Fibroblast of lung (primary cell): Measurements from ENCODE around the gene ECI1. TPM values are rescaled to one million over a fixed set of nuclear protein-coding genes. Genes with fewer than 3 reads are reported as not detected.
"Not testable (repeated sequence)": the region's sequence is repeated elsewhere in the genome, so short reads cannot be mapped to it uniquely, and the experiment has no call there.

Experiments
- DNase-seq, 2 donors: peaks; one replicate each; pipeline versions ENCODE4 v3.0.0 to v3.0.0-alpha.2; 2010; ENCODE audit warnings: low read depth in 2 of 2
- H2AFZ ChIP-seq: 2 replicates; pipeline ENCODE4 v1.5.1; 2012; ENCODE audit warnings: low read length, control low read depth, inconsistent platforms
- H3K27ac ChIP-seq: 2 replicates; pipeline ENCODE4 v1.5.1; 2011; ENCODE audit warnings: low read length, control low read depth; ENCODE audit not compliant: insufficient read depth
- H3K27me3 ChIP-seq: 2 replicates; pipeline ENCODE4 v1.5.1; 2011; ENCODE audit warnings: mild to moderate bottlenecking, low read length; ENCODE audit not compliant: control insufficient read depth, insufficient read depth
- H3K36me3 ChIP-seq: 2 replicates; pipeline ENCODE4 v1.5.1; 2011; ENCODE audit warnings: low read length; ENCODE audit not compliant: control insufficient read depth, insufficient read depth
- H3K4me1 ChIP-seq: 2 replicates; pipeline ENCODE4 v1.5.1; 2011; ENCODE audit warnings: low read length; ENCODE audit not compliant: control insufficient read depth, insufficient read depth; ENCODE audit errors: extremely low read depth
- H3K4me2 ChIP-seq: 2 replicates; pipeline ENCODE4 v1.5.1; 2011; ENCODE audit warnings: low read length, control low read depth; ENCODE audit not compliant: insufficient read depth; ENCODE audit errors: extremely low read depth
- H3K4me3 ChIP-seq, 4 experiments: fragments of 200-600 bp in 1 of 4; sonication (generic) in 1 of 4; replicated peaks in 1 of 4; 2 replicates each; pipeline ENCODE4 v1.5.1; 2011 to 2016; ENCODE audit warnings: low read length in 4 of 4, low read depth in 3 of 4, mild to moderate bottlenecking in 3 of 4, control low read depth in 2 of 4, inconsistent platforms in 1 of 4, mixed read lengths in 1 of 4; ENCODE audit not compliant: insufficient read depth in 1 of 4; ENCODE audit errors: control extremely low read depth in 1 of 4
- H3K79me2 ChIP-seq: 2 replicates; pipeline ENCODE4 v1.5.1; 2012; ENCODE audit warnings: mild to moderate bottlenecking, low read length, inconsistent platforms; ENCODE audit not compliant: control insufficient read depth, insufficient read depth
- H3K9ac ChIP-seq: 2 replicates; pipeline ENCODE4 v1.5.1; 2011; ENCODE audit warnings: mild to moderate bottlenecking, low read length, control low read depth; ENCODE audit not compliant: insufficient read depth
- H3K9me3 ChIP-seq: 2 replicates; pipeline ENCODE4 v1.5.1; 2012; ENCODE audit warnings: low read depth, low read length; ENCODE audit not compliant: control insufficient read depth, insufficient read depth
- H4K20me1 ChIP-seq: 2 replicates; pipeline ENCODE4 v1.5.1; 2011; ENCODE audit warnings: low read length; ENCODE audit not compliant: control insufficient read depth, insufficient read depth; ENCODE audit errors: extremely low read depth
- CTCF ChIP-seq, 2 donors: IDR thresholded peaks in 1 of 2; conservative IDR thresholded peaks in 1 of 2; 1 replicate in 1 of 2; 2 replicates in 1 of 2; pipeline ENCODE4 v1.5.1; 2011 to 2012; ENCODE audit warnings: low read length in 2 of 2, control low read depth in 1 of 2, inconsistent platforms in 1 of 2, low read depth in 1 of 2, mild to moderate bottlenecking in 1 of 2
- EZH2 ChIP-seq: IDR thresholded peaks from 2 replicates; pipeline ENCODE4 v1.5.1; 2012; ENCODE audit warnings: low read length, control low read depth, mild to moderate bottlenecking; ENCODE audit errors: missing control alignments
- polyA plus RNA-seq, 2 donors: library from polyadenylated mRNA; depleted of rRNA in 1 of 2; stranded (reverse) in 1 of 2; unstranded in 1 of 2; fragments of >200 nt; gene quantifications; 2 replicates each; pipeline ENCODE4 v1.2.1, GENCODE V29; 2011 to 2012; ENCODE audit warnings: missing spikeins in 1 of 2
- total RNA-seq: library from RNA; depleted of rRNA; stranded (reverse); fragments of >200 nt; gene quantifications from 2 replicates; pipeline ENCODE4 v1.2.1, GENCODE V29; 2014

Gene ECI1
- total and polyA plus RNA-seq, 2 donors (not counting 1 experiment from before 2014, with no cell fraction given) = 18.8 to 35.8 TPM

DNA sequence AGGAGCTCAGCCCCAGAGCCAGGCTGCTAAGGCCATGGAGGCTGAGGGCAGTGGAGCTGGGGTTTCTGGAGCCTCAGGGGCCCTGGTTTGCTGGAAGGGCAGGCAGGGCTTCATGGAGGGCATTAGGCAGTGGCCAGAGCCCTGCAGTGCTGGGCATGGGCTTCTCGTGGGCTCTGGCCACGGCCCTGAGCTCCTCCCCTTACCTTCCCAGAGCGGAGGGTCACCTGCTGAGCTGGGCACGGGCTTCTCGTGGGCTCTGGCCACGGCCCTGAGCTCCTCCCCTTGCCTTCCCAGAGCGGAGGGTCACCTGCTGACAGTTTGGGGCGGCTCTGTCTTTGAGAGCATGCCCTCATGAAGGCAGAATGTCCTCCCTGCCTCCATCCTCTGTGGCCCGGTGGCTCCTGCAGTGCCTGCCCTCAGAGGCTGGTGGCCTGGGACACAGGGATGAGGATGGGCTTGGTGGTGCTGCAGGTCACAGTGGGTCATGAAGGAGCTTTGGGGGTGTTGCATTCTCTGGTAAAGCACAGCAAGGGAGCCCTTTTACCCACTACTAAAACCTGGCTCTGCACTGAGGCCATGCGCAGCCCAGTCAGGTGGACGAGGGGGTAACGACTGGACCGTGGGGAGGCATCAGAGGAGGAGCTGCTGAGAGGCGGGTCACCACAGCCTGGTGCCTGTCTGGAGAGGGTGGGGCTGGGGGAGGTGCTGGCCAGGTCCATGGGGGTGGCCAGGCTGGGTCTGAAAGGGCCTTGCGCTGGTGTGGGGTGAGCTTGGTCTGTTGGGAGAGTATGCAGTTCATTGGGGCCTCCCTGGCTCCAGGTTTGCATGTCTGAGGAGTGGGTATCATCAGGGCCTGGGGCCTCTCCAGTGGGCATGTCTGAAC lies 19.4 kb upstream of the ECI1 start:
- H3K79me2 ChIP-seq = peaks cover 35% of the 10 kb centered on the region
- H3K4me3 ChIP-seq = no peak overlapping the region
- TF ChIP-seq EZH2 (no peak), CTCF (conservative IDR thresholded peaks at IDR 0.05 in 1 of 2, IDR thresholded peaks at IDR 0.05 in 1 of 2; ENCODE audit: low read depth in 1 of 2, low read length in 2 of 2) (no peak)
- H3K36me3 ChIP-seq = no peaks in the 10 kb centered on the region
- H3K9me3 ChIP-seq = no peaks in the 10 kb centered on the region
- no peak for DNase-seq
- no peak overlapping the region for H3K27ac ChIP-seq
- no peak overlapping the region for H3K9ac ChIP-seq
- H3K4me2 ChIP-seq = no peak overlapping the region
- no peaks in the 10 kb centered on the region for H4K20me1 ChIP-seq
- H3K4me1 ChIP-seq = peaks cover 7% of the 10 kb centered on the region
- H3K27me3 ChIP-seq = no peaks in the 10 kb centered on the region
- H2AFZ ChIP-seq = no peak overlapping the region

- no peak for DNase-seq
- no peak overlapping the region for H3K9ac ChIP-seq
- H3K9me3 ChIP-seq = no peaks in the 10 kb centered on the region
- peaks cover 2% of the 10 kb centered on the region for H4K20me1 ChIP-seq
- H3K27me3 ChIP-seq = no peaks in the 10 kb centered on the region
- H3K27ac ChIP-seq = no peak overlapping the region
- peaks cover 43% of the 10 kb centered on the region for H3K79me2 ChIP-seq
- TF ChIP-seq EZH2 = no peak
- H3K36me3 ChIP-seq = no peaks in the 10 kb centered on the region
- peak overlapping the region in 1 of 4 experiments; percentile 87 for H3K4me3 ChIP-seq
- no peak overlapping the region for H2AFZ ChIP-seq
- H3K4me2 ChIP-seq = peak overlapping the region; percentile 79
- peaks cover 7% of the 10 kb centered on the region for H3K4me1 ChIP-seq
Observed at GRCh38 chr16:2270070-2270462, 18.7 kb upstream of the ECI1 start.

DNA sequence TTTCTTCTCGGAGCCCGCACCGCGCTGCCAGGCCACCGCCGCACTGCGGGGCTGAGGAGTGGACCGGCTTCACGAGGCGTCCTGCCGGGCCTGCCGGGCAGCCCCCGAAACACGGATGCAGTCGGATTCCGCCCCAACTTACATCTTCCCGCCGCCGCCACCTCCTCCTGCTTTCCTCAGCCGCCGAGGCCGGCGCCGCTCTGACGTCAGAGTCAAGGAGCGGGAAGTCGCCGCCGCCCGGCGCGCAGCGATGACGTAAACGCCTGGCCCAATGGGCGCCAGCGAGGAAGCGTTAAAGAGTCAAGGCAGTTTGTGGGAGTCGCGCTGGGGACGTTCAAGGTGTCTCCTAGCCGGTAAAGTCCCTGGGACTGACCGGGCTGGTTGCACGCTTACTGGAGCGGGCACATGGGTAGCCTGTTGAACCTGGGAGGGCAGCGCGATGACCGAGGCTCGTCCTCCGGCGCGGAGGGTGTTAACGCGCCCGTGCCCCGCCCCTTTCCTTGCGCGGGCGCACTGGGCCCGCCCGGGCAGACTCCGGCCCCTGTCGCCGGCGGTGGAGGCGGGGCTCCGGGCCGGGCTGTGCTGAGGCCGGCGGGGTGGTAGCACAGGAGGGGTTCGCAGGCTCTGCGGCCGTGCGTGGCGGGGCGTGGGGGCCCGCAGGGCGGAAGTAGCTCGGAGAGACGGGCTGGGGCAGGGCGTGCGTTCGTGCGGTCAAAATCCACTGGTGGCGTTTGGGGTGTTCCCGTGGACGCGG lies 16.7 kb upstream of the ECI1 start, which contains the start of gene RNPS1:
TSS of gene RNPS1 (minus strand) at position 214 of the 754 bp plus-strand sequence. CDS start 3,483 bp downstream, outside the sequence.
- Histone ChIP-seq H3K4me1 (peaks cover 7% of the 10 kb centered on the region), H3K27ac (peak within 1 kb of the TSS; percentile 99), H3K9ac (peak within 1 kb of the TSS; percentile 92), H3K27me3 (no peaks in the 10 kb centered on the region), H4K20me1 (peaks cover 5% of the 10 kb centered on the region), H3K36me3 (peaks cover 5% of the 10 kb centered on the region), H3K4me3 (peak within 1 kb of the TSS; percentile 71 to 89 (median 83)), H3K4me2 (peak within 1 kb of the TSS; percentile 79), H3K79me2 (peaks cover 63% of the 10 kb centered on the region), H2AFZ (peak within 1 kb of the TSS; percentile 99), H3K9me3 (no peaks in the 10 kb centered on the region)
- DNase-seq = peak; percentile 94 to 96
- TF ChIP-seq CTCF (conservative IDR thresholded peaks at IDR 0.05 in 1 of 2, IDR thresholded peaks at IDR 0.05 in 1 of 2; ENCODE audit: low read depth in 1 of 2, low read length in 2 of 2) (no peak), EZH2 (no peak)

DNA sequence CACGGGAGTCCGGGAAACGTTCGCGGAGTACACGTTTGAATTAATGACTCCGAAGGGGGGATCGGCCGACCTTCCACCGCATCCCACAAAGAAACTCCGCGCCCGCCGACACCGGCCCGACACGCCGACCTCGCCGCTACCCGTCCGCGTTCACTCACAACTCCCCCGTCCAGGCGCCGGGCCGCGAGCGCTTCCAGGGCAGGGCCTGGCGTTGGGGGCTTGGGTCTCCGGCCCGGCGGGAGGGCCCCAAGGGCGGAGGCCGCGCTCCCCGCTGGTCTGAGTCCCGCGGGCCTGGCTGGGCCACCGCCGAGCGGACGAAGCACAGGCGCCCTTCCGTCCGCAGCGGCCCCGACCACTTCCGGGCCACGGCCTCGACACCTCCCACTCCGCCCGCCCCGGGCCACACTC lies 16.1 kb upstream of the ECI1 start:
- H4K20me1 ChIP-seq, DNase-seq, H3K36me3 ChIP-seq, H3K9me3 ChIP-seq, H3K27me3 ChIP-seq, H3K4me1 ChIP-seq: not testable (repeated sequence)
- peak overlapping the region; percentile 92 for H3K9ac ChIP-seq
- peak overlapping the region; percentile 72 for H3K4me2 ChIP-seq
- H3K4me3 ChIP-seq = peak overlapping the region; percentile 71 to 89 (median 83)
- H3K79me2 ChIP-seq = peaks cover 69% of the 10 kb centered on the region
- peak overlapping the region; percentile 99 for H3K27ac ChIP-seq
- H2AFZ ChIP-seq = peak overlapping the region; percentile 73

GRCh38 chr16:2266887-2267286 lies 15.5 kb upstream of the ECI1 start:
- Histone ChIP-seq H3K4me2 (peak overlapping the region; percentile 72), H3K36me3 (peaks cover 11% of the 10 kb centered on the region), H3K79me2 (peaks cover 74% of the 10 kb centered on the region), H3K9ac (peak overlapping the region; percentile 92), H3K27ac (peak overlapping the region; percentile 99), H3K4me3 (peak overlapping the region; percentile 71 to 89 (median 83))
- H3K4me1 ChIP-seq, H4K20me1 ChIP-seq, H3K27me3 ChIP-seq, H2AFZ ChIP-seq, H3K9me3 ChIP-seq: not testable (repeated sequence)
- peak; percentile 30 to 45 for DNase-seq
